CD14-positive monocyte (primary cell): ENCODE results near the gene OVOL2. TPM values are rescaled to one million over a fixed set of nuclear protein-coding genes. Genes with fewer than 3 reads are reported as not detected.
"Not testable (repeated sequence)": the region's sequence is repeated elsewhere in the genome, so short reads cannot be mapped to it uniquely, and the experiment has no call there.

Experiments
- DNase-seq, 3 donors: peaks; one replicate each; pipeline ENCODE4 v3.0.0-alpha.2; 2011 to 2022
- H2AFZ ChIP-seq: 2 replicates; pipeline ENCODE4 v1.6.0; 2012; ENCODE audit warnings: mild to moderate bottlenecking, low read depth, low read length, inconsistent platforms; ENCODE audit not compliant: insufficient read depth, poor library complexity, severe bottlenecking
- H3K27ac ChIP-seq, 2 donors: 1 replicate in 1 of 2; 2 replicates in 1 of 2; pipeline ENCODE4 v1.5.1; 2012 to 2013; ENCODE audit warnings: low read length in 2 of 2, control low read depth in 1 of 2, inconsistent platforms in 1 of 2, low read depth in 1 of 2, mild to moderate bottlenecking in 1 of 2
- H3K27me3 ChIP-seq, 2 donors: one replicate each; pipeline versions ENCODE4 v1.6.0 to v1.6.1; 2011 to 2013; ENCODE audit warnings: low read length in 2 of 2; ENCODE audit not compliant: control insufficient read depth in 2 of 2, insufficient read depth in 2 of 2
- H3K36me3 ChIP-seq, 2 donors: replicated peaks in 1 of 2; 1 replicate in 1 of 2; 2 replicates in 1 of 2; pipeline versions ENCODE4 v1.5.1 to v1.6.1; 2012 to 2013; ENCODE audit warnings: low read length in 2 of 2, control low read depth in 1 of 2, inconsistent platforms in 1 of 2, mild to moderate bottlenecking in 1 of 2; ENCODE audit not compliant: insufficient read depth in 2 of 2, control insufficient read depth in 1 of 2
- H3K4me1 ChIP-seq, 2 donors: 1 replicate in 1 of 2; 2 replicates in 1 of 2; pipeline versions ENCODE4 v1.5.1 to v1.6.1; 2012 to 2013; ENCODE audit warnings: low read length in 2 of 2, control low read depth in 1 of 2, inconsistent platforms in 1 of 2, mild to moderate bottlenecking in 1 of 2, moderate library complexity in 1 of 2; ENCODE audit not compliant: insufficient read depth in 2 of 2, control insufficient read depth in 1 of 2
- H3K4me2 ChIP-seq: replicated peaks from 2 replicates; pipeline ENCODE3; 2012; ENCODE audit warnings: low read length, moderate library complexity, mild to moderate bottlenecking; ENCODE audit not compliant: poor library complexity, severe bottlenecking; ENCODE audit errors: extremely low read depth
- H3K4me3 ChIP-seq, 3 experiments: fragments of 200-600 bp in 1 of 3; sonication (generic) in 1 of 3; replicated peaks in 1 of 3; 1 replicate in 2 of 3; 2 replicates in 1 of 3; pipeline ENCODE4 v1.5.1; 2011 to 2013; ENCODE audit warnings: low read length in 3 of 3, mild to moderate bottlenecking in 3 of 3, control low read depth in 2 of 3, low read depth in 2 of 3, inconsistent platforms in 1 of 3, moderate library complexity in 1 of 3
- H3K79me2 ChIP-seq: 2 replicates; pipeline ENCODE4 v1.6.0; 2012; ENCODE audit warnings: mild to moderate bottlenecking, control low read depth, inconsistent platforms, low read length, moderate library complexity; ENCODE audit not compliant: insufficient read depth
- H3K9ac ChIP-seq: 2 replicates; pipeline ENCODE4 v1.6.0; 2017; ENCODE audit warnings: low read length, mild to moderate bottlenecking; ENCODE audit not compliant: insufficient read depth, poor library complexity, severe bottlenecking
- H3K9me3 ChIP-seq, 2 donors: replicated peaks in 1 of 2; 1 replicate in 1 of 2; 2 replicates in 1 of 2; pipeline versions ENCODE4 v1.5.1 to v1.6.1; 2012 to 2013; ENCODE audit warnings: low read length in 2 of 2, control low read depth in 1 of 2; ENCODE audit not compliant: control insufficient read depth in 1 of 2, insufficient read depth in 1 of 2
- H4K20me1 ChIP-seq: 2 replicates; pipeline ENCODE4 v1.6.0; 2012; ENCODE audit warnings: mild to moderate bottlenecking, low read length, control low read depth, moderate library complexity; ENCODE audit not compliant: insufficient read depth
- H3K27ac Mint-ChIP-seq, 7 donors: one replicate each; pipeline ENCODE4 v1.8.0; 2020; ENCODE audit warnings: mild to moderate bottlenecking in 7 of 7, mixed read lengths in 7 of 7, moderate library complexity in 6 of 7, inconsistent platforms in 2 of 7
- H3K27me3 Mint-ChIP-seq, 3 donors: one replicate each; pipeline ENCODE4 v1.8.0; 2021 to 2022; ENCODE audit warnings: low read depth in 3 of 3, mild to moderate bottlenecking in 3 of 3, mixed read lengths in 3 of 3, moderate library complexity in 3 of 3, inconsistent platforms in 1 of 3
- H3K36me3 Mint-ChIP-seq, 2 donors: one replicate each; pipeline ENCODE4 v1.8.0; 2020; ENCODE audit warnings: mixed read lengths in 2 of 2, inconsistent platforms in 1 of 2, mild to moderate bottlenecking in 1 of 2
- H3K4me1 Mint-ChIP-seq: one replicate; pipeline ENCODE4 v1.8.0; 2020; ENCODE audit warnings: mild to moderate bottlenecking, mixed read lengths
- H3K4me3 Mint-ChIP-seq, 2 donors: one replicate each; pipeline ENCODE4 v1.8.0; 2020; ENCODE audit warnings: mild to moderate bottlenecking in 2 of 2, mixed read lengths in 2 of 2, moderate library complexity in 1 of 2
- H3K9me3 Mint-ChIP-seq, 7 donors: one replicate each; pipeline ENCODE4 v1.8.0; 2020 to 2022; ENCODE audit warnings: mixed read lengths in 7 of 7, mild to moderate bottlenecking in 6 of 7, moderate library complexity in 6 of 7, inconsistent platforms in 2 of 7
- CTCF ChIP-seq: fragments of 200-600 bp; IDR thresholded peaks from one replicate; pipeline ENCODE4 v1.8.0; 2022; ENCODE audit warnings: antibody characterized with exemption, mild to moderate bottlenecking
- whole genome bisulfite sequencing: methylation state at CpG from one replicate; pipeline ENCODE4 v1.1.5; 2013; ENCODE audit warnings: missing lambda C conversion rate; ENCODE audit not compliant: insufficient coverage; 5-methylcytosine and 5-hydroxymethylcytosine counted together
- intact Hi-C, 2 donors: fragments of 100-400 bp; cut with micrococcal nuclease; formaldehyde crosslinking; loops; one replicate each; pipeline versions ENCODE4 v1.15.0 to v1.15.1; 2023
- polyA plus RNA-seq, 3 donors: library from polyadenylated mRNA; depleted of rRNA in 1 of 3; unstranded in 2 of 3; stranded (reverse) in 1 of 3; fragments of 300-500 nt in 2 of 3; fragments of >200 nt in 1 of 3; fragmentation: Illumina TruSeq in 2 of 3; gene quantifications; 1 replicate in 2 of 3; 2 replicates in 1 of 3; pipeline ENCODE4 v1.2.3, GENCODE V29; 2012 to 2021

The OVOL2 gene
- polyA plus RNA-seq, 3 donors: not detected

GRCh38 chr20:18101125-18101810 lies 43.6 kb upstream of the OVOL2 start:
- no peak for DNase-seq
- no peaks in the 10 kb centered on the region for H3K4me1 Mint-ChIP-seq
- no peak overlapping the region for H3K4me3 Mint-ChIP-seq
- H3K36me3 Mint-ChIP-seq: no peaks in the 10 kb centered on the region
- Histone ChIP-seq H3K79me2 (no peaks in the 10 kb centered on the region), H3K27ac (no peak overlapping the region), H3K4me3 (no peak overlapping the region), H2AFZ (no peak overlapping the region), H3K4me2 (no peak overlapping the region), H4K20me1 (no peaks in the 10 kb centered on the region), H3K4me1 (no peaks in the 10 kb centered on the region), H3K27me3 (no peaks in the 10 kb centered on the region), H3K36me3 (no peaks in the 10 kb centered on the region), H3K9me3 (no peaks in the 10 kb centered on the region), H3K9ac (no peak overlapping the region)
- TF ChIP-seq CTCF: no peak
- H3K9me3 Mint-ChIP-seq: peaks cover 0 to 4% (median 0%) of the 10 kb centered on the region in 7 donors
- intact Hi-C loops: no loop called here
- 76% methylated on average over 7 of the region's 7 CpGs for WGBS
- H3K27ac Mint-ChIP-seq: no peak overlapping the region
- H3K27me3 Mint-ChIP-seq: peaks cover 5 to 14% (median 8%) of the 10 kb centered on the region in 3 donors

GRCh38 chr20:18100569-18100968 lies 42.9 kb upstream of the OVOL2 start:
- H3K9ac ChIP-seq, H3K4me2 ChIP-seq, H3K4me3 Mint-ChIP-seq, H3K27ac ChIP-seq, H3K4me1 ChIP-seq, H3K27ac Mint-ChIP-seq, H4K20me1 ChIP-seq, H2AFZ ChIP-seq, H3K27me3 ChIP-seq, H3K36me3 Mint-ChIP-seq, H3K9me3 ChIP-seq, intact Hi-C loops, DNase-seq, H3K9me3 Mint-ChIP-seq, H3K4me3 ChIP-seq, H3K36me3 ChIP-seq, H3K4me1 Mint-ChIP-seq, H3K79me2 ChIP-seq: not testable (repeated sequence)
- WGBS: 90% methylated on average over 5 of the region's 11 CpGs
- peaks cover 4 to 11% (median 6%) of the 10 kb centered on the region in 3 donors for H3K27me3 Mint-ChIP-seq
